ENCODE measurements around the gene WAPL.

DNA sequence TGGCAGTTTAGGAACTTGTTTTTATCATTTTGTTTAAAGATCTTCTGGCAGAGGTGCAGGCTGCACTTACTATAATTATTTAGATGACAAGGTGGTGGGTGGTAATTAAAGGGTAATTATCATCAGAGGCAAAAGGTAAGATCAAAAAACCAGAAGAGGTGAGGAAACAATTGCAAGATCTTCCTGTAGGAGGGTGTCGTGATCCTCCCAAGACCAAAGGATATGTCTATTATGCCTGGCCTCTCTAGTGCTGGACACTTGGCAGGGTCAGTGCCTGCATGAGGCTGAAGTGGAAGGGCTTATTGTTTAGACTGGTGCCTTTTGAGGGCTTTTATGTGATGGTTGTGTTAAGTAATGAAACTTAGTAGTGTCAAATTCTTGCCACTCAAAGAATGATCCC lies 1.8 kb upstream of the WAPL start:
- TF ChIP-seq, protein P1, sequence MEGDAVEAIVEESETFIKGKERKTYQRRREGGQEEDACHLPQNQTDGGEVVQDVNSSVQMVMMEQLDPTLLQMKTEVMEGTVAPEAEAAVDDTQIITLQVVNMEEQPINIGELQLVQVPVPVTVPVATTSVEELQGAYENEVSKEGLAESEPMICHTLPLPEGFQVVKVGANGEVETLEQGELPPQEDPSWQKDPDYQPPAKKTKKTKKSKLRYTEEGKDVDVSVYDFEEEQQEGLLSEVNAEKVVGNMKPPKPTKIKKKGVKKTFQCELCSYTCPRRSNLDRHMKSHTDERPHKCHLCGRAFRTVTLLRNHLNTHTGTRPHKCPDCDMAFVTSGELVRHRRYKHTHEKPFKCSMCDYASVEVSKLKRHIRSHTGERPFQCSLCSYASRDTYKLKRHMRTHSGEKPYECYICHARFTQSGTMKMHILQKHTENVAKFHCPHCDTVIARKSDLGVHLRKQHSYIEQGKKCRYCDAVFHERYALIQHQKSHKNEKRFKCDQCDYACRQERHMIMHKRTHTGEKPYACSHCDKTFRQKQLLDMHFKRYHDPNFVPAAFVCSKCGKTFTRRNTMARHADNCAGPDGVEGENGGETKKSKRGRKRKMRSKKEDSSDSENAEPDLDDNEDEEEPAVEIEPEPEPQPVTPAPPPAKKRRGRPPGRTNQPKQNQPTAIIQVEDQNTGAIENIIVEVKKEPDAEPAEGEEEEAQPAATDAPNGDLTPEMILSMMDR (IDR thresholded peaks at IDR 0.05) = peak in 2 of 7 experiments; percentile 14 to 23
- no peak for TF ChIP-seq POLR2A (IDR thresholded peaks at IDR 0.05)
